DOHH2 (cell line): ENCODE measurements around the gene NGEF.

Experiments used
- EZH2phosphoT487 ChIP-seq: fragments of 200-600 bp; sonication (generic); IDR thresholded peaks from 2 replicates; pipeline ENCODE4 v1.6.1; 2017; ENCODE audit warnings: borderline replicate concordance, mild to moderate bottlenecking, antibody characterized with exemption, low read length, moderate library complexity, mixed read lengths
- TF ChIP-seq, protein P1 (sequence below): fragments of 200-600 bp; sonication (generic); IDR thresholded peaks from one replicate; pipeline ENCODE4 v1.5.1; 2014; ENCODE audit warnings: antibody characterized with exemption, mild to moderate bottlenecking, low read depth, low read length; ENCODE audit not compliant: poor library complexity, severe bottlenecking

GRCh38 chr2:232984451-232985207, 28.4 kb downstream of the NGEF start:
- TF ChIP-seq, protein P1, sequence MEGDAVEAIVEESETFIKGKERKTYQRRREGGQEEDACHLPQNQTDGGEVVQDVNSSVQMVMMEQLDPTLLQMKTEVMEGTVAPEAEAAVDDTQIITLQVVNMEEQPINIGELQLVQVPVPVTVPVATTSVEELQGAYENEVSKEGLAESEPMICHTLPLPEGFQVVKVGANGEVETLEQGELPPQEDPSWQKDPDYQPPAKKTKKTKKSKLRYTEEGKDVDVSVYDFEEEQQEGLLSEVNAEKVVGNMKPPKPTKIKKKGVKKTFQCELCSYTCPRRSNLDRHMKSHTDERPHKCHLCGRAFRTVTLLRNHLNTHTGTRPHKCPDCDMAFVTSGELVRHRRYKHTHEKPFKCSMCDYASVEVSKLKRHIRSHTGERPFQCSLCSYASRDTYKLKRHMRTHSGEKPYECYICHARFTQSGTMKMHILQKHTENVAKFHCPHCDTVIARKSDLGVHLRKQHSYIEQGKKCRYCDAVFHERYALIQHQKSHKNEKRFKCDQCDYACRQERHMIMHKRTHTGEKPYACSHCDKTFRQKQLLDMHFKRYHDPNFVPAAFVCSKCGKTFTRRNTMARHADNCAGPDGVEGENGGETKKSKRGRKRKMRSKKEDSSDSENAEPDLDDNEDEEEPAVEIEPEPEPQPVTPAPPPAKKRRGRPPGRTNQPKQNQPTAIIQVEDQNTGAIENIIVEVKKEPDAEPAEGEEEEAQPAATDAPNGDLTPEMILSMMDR, result no peak
- TF ChIP-seq EZH2phosphoT487, result no peak
